ENCODE data around the gene TNFRSF19. TPM values are rescaled to one million over a fixed set of nuclear protein-coding genes. Genes with fewer than 3 reads are reported as not detected.
A peak's percentile ranks its signal among the peaks of the same experiment; 100 is the strongest.

TNFRSF19 gene
- total and polyA plus RNA-seq, 2 of the 8 experiments (the other 6 are each of a cell fraction or from before 2014, with no cell fraction given), result 0.50 to 0.95 TPM

DNA sequence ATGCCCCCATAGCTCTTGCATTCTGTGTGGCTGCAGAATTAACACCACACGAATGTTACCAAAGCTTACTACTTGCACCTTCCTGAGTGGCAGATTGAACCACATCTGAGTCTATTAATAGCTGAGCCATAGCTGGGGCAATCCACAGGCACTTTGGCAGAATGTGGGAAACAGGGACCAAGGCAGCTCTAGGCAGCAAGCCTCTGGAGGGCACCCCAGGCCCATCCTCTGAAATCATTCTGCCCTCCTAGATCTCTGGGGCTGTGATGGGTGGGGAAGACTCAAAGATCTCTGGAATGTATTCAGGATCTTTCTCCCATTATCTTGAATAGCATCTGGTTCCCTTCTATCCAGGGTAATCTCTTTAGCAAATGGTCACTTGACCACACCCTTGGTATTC is 139.3 kb downstream of the TNFRSF19 start:
- Histone ChIP-seq H2BK12ac (ENCODE audit: low read depth, low read length) (no peak overlapping the region), H2AFZ (ENCODE audit: low read length) (no peak overlapping the region), H2BK5ac (ENCODE audit: low read depth, low read length) (no peak overlapping the region), H2BK15ac (ENCODE audit: low read length) (no peak overlapping the region), H4K91ac (replicated peaks; ENCODE audit: insufficient read length, low read length) (no peak overlapping the region), H2BK20ac (ENCODE audit: low read length) (no peak overlapping the region), H3K4me1 (replicated peaks in 1 of 4; ENCODE audit: control insufficient read depth in 3 of 4, insufficient read depth in 4 of 4, low read length in 3 of 4) (peaks cover 0 to 2% (median 0%) of the 10 kb centered on the region in 4 experiments; a peak in 1 of 7 replicates), H4K5ac (ENCODE audit: insufficient read length, low read depth, low read length) (no peak overlapping the region), H4K20me1 (replicated peaks in 1 of 2; ENCODE audit: control insufficient read depth in 1 of 2, insufficient read depth in 2 of 2, low read length in 2 of 2) (no peaks in the 10 kb centered on the region), H3K79me1 (ENCODE audit: low read depth, low read length) (no peaks in the 10 kb centered on the region), H3K56ac (replicated peaks; ENCODE audit: insufficient read length, low read depth, low read length) (no peak overlapping the region), H3K27me3 (replicated peaks in 1 of 4; ENCODE audit: control insufficient read depth in 3 of 4, extremely low read depth in 1 of 4, insufficient read depth in 3 of 4, low read length in 3 of 4) (no peaks in the 10 kb centered on the region), H3K4ac (replicated peaks; ENCODE audit: insufficient read length, low read depth, low read length) (no peak overlapping the region), H3K23me2 (ENCODE audit: low read depth, low read length) (no peaks in the 10 kb centered on the region), H3K36me3 (ENCODE audit: control insufficient read depth in 2 of 4, insufficient read depth in 4 of 4, low read length in 3 of 4) (no peaks in the 10 kb centered on the region), H3K4me3 (ENCODE audit: extremely low read depth in 1 of 4, insufficient read depth in 2 of 4, low read depth in 3 of 4, low read length in 4 of 4) (no peak overlapping the region), H3K79me2 (ENCODE audit: control insufficient read depth in 1 of 2, insufficient read depth in 2 of 2, low read length in 2 of 2) (no peaks in the 10 kb centered on the region), H2BK120ac (replicated peaks; ENCODE audit: low read depth, low read length) (no peak overlapping the region), H3K27ac (ENCODE audit: low read depth, low read length) (no peak overlapping the region), H3K14ac (ENCODE audit: insufficient read length) (no peak overlapping the region), H3K18ac (ENCODE audit: extremely low read depth, low read length) (no peak overlapping the region), H4K8ac (ENCODE audit: extremely low read depth, insufficient read depth, low read length) (no peak overlapping the region), H3K9me3 (ENCODE audit: insufficient read depth in 2 of 2, low read depth in 1 of 2, low read length in 1 of 2) (0 out of 4 replicates have a peak, but pooled peaks cover 0 to 5% of the 10 kb centered on the region in 2 experiments), H3K23ac (ENCODE audit: insufficient read length) (no peak overlapping the region), H3K4me2 (ENCODE audit: insufficient read depth in 1 of 2, low read depth in 2 of 2, low read length in 2 of 2) (no peak overlapping the region), H3K9ac (replicated peaks in 1 of 4; ENCODE audit: extremely low read depth in 1 of 4, low read depth in 3 of 4, low read length in 3 of 4) (no peak overlapping the region), H2AK5ac (ENCODE audit: low read depth, low read length) (no peak overlapping the region)
- no peak for FAIRE-seq
- DNase-seq (ENCODE audit: low read depth in 1 of 2, low spot score in 2 of 2), result no peak
- POLR2A ChIA-PET (ENCODE audit: partially characterized antibody), result no interaction called here
- TF ChIP-seq RAD21 (IDR thresholded peaks at IDR 0.05 in 1 of 2, conservative IDR thresholded peaks at IDR 0.05 in 1 of 2; ENCODE audit: low read depth in 2 of 2, low read length in 2 of 2) (peak; percentile 24 to 38; a peak in 3 of 4 replicates), EP300 (IDR thresholded peaks at IDR 0.05; ENCODE audit: borderline replicate concordance in 1 of 2, low read depth in 2 of 2, low read length in 2 of 2) (no peak), TBP (IDR thresholded peaks at IDR 0.05; ENCODE audit: low read depth, low read length) (no peak)
- CTCF ChIA-PET (ENCODE audit: partially characterized antibody), result interaction anchor here (0.8 to 1.8 kb wide), 3 partner anchors 9 to 242 kb away, joined by 3 to 5 read pairs (median 3); no protein-coding TSS in a partner anchor
- 90% methylated on average over 1 of the region's 1 CpG; no CpG with 5 or more reads in 1 of the 2 experiments for WGBS, 2 experiments (ENCODE audit: extremely low coverage in 1 of 2, insufficient coverage in 1 of 2, insufficient read length in 1 of 2, insufficient replicate concordance in 2 of 2, low coverage in 1 of 2, low lambda C conversion rate in 2 of 2, missing lambda C conversion rate in 1 of 2)
